Trophoblast cell (in vitro differentiated cells and primary cell): ENCODE measurements around the gene PLCD1.
A peak's percentile ranks its signal among the peaks of the same experiment; 100 is the strongest.
"Not testable (repeated sequence)": the region's sequence is repeated elsewhere in the genome, so short reads cannot be mapped to it uniquely, and the experiment has no call there.

ENCODE experiments used
- DNase-seq, 2 donors: peaks; one replicate each; pipeline ENCODE4 v3.0.0-alpha.2; 2016
- H2AFZ ChIP-seq: 2 replicates; pipeline ENCODE4 v1.6.1; 2013; ENCODE audit warnings: low read length, moderate library complexity, mild to moderate bottlenecking; ENCODE audit not compliant: insufficient read depth, poor library complexity
- H2AK5ac ChIP-seq: 2 replicates; pipeline ENCODE4 v1.6.1; 2013; ENCODE audit warnings: mild to moderate bottlenecking, low read length
- H2BK120ac ChIP-seq: 2 replicates; pipeline ENCODE4 v1.6.1; 2013; ENCODE audit warnings: low read length, mild to moderate bottlenecking, moderate library complexity; ENCODE audit not compliant: insufficient read depth, poor library complexity
- H2BK12ac ChIP-seq: 2 replicates; pipeline ENCODE4 v1.6.1; 2013; ENCODE audit warnings: mild to moderate bottlenecking, low read length, moderate library complexity
- H2BK5ac ChIP-seq: 2 replicates; pipeline ENCODE4 v1.6.1; 2013; ENCODE audit warnings: low read length, low read depth, moderate library complexity, mild to moderate bottlenecking; ENCODE audit not compliant: poor library complexity
- H3K14ac ChIP-seq: 2 replicates; pipeline ENCODE4 v1.6.1; 2013; ENCODE audit warnings: mild to moderate bottlenecking, low read length
- H3K18ac ChIP-seq: 2 replicates; pipeline ENCODE4 v1.6.1; 2013; ENCODE audit warnings: mild to moderate bottlenecking, low read length
- H3K23ac ChIP-seq: 2 replicates; pipeline ENCODE4 v1.6.1; 2013; ENCODE audit warnings: low read length
- H3K27ac ChIP-seq: 2 replicates; pipeline ENCODE4 v1.5.1; 2013; ENCODE audit warnings: low read depth, mild to moderate bottlenecking, inconsistent platforms, low read length, moderate library complexity
- H3K27me3 ChIP-seq: 2 replicates; pipeline ENCODE4 v1.6.1; 2013; ENCODE audit warnings: inconsistent platforms, mild to moderate bottlenecking, low read length, moderate library complexity; ENCODE audit not compliant: insufficient read depth
- H3K36me3 ChIP-seq, 2 experiments: 1 replicate in 1 of 2; 2 replicates in 1 of 2; pipeline ENCODE4 v1.6.1; 2013; ENCODE audit warnings: low read length in 2 of 2, mild to moderate bottlenecking in 2 of 2, moderate library complexity in 1 of 2; ENCODE audit not compliant: insufficient read depth in 2 of 2, control insufficient read depth in 1 of 2
- H3K4ac ChIP-seq: 2 replicates; pipeline ENCODE4 v1.6.1; 2013; ENCODE audit warnings: low read depth, mild to moderate bottlenecking, low read length, moderate library complexity
- H3K4me1 ChIP-seq, 2 experiments: 1 replicate in 1 of 2; 2 replicates in 1 of 2; pipeline ENCODE4 v1.6.1; 2013; ENCODE audit warnings: low read length in 2 of 2, mild to moderate bottlenecking in 2 of 2, moderate library complexity in 1 of 2; ENCODE audit not compliant: insufficient read depth in 2 of 2, control insufficient read depth in 1 of 2
- H3K4me2 ChIP-seq: 2 replicates; pipeline ENCODE4 v1.6.1; 2013; ENCODE audit warnings: inconsistent platforms, mild to moderate bottlenecking, low read length, moderate library complexity
- H3K4me3 ChIP-seq: 2 replicates; pipeline ENCODE4 v1.5.1; 2013; ENCODE audit warnings: mild to moderate bottlenecking, low read depth, low read length, inconsistent platforms
- H3K79me1 ChIP-seq: one replicate; pipeline ENCODE4 v1.6.1; 2013; ENCODE audit warnings: low read length
- H3K79me2 ChIP-seq: 2 replicates; pipeline ENCODE4 v1.6.1; 2013; ENCODE audit warnings: low read length, mild to moderate bottlenecking; ENCODE audit not compliant: control insufficient read depth, insufficient read depth, poor library complexity
- H3K9ac ChIP-seq: 2 replicates; pipeline ENCODE4 v1.6.1; 2013; ENCODE audit warnings: mild to moderate bottlenecking, low read length
- H3K9me3 ChIP-seq: 2 replicates; pipeline ENCODE4 v1.6.1; 2013; ENCODE audit warnings: low read depth, mild to moderate bottlenecking, control low read depth, inconsistent platforms, low read length; ENCODE audit not compliant: insufficient read depth
- H4K12ac ChIP-seq: 2 replicates; pipeline ENCODE4 v1.6.1; 2013; ENCODE audit warnings: low read depth, mild to moderate bottlenecking, low read length, moderate library complexity
- H4K8ac ChIP-seq: 2 replicates; pipeline ENCODE4 v1.6.1; 2013; ENCODE audit warnings: low read depth, mild to moderate bottlenecking, low read length, moderate library complexity
- H4K91ac ChIP-seq: one replicate; pipeline ENCODE4 v1.6.1; 2013; ENCODE audit warnings: low read depth, mild to moderate bottlenecking, low read length, moderate library complexity
- WGBS: extraction: QIAGEN DNeasy Blood & Tissue Kit; methylation state at CpG from one replicate; pipeline ENCODE4 v1.1.7; 2013; ENCODE audit warnings: missing lambda C conversion rate; ENCODE audit not compliant: insufficient read length, insufficient coverage; ENCODE audit errors: extremely low coverage; 5-methylcytosine and 5-hydroxymethylcytosine counted together

Gene PLCD1

GRCh38 chr3:38038447-38038911 lies 9.0 kb upstream of the PLCD1 start:
- H3K4ac ChIP-seq = no peak overlapping the region
- H4K12ac ChIP-seq = no peak overlapping the region

GRCh38 chr3:38036906-38037305 lies 7.5 kb upstream of the PLCD1 start:
- Histone ChIP-seq H4K8ac (no peak overlapping the region), H3K27ac (no peak overlapping the region), H3K9me3 (no peaks in the 10 kb centered on the region), H3K23ac (no peak overlapping the region), H2BK12ac (no peak overlapping the region), H3K79me2 (no peaks in the 10 kb centered on the region), H3K79me1 (no peaks in the 10 kb centered on the region), H2AK5ac (no peak overlapping the region), H3K4ac (no peak overlapping the region), H3K18ac (no peak overlapping the region), H3K4me2 (no peak overlapping the region), H4K91ac (no peak overlapping the region), H2BK5ac (no peak overlapping the region), H3K27me3 (peaks cover 6% of the 10 kb centered on the region), H3K14ac (no peak overlapping the region), H2AFZ (no peak overlapping the region), H3K4me3 (no peak overlapping the region), H3K36me3 (no peaks in the 10 kb centered on the region), H4K12ac (no peak overlapping the region), H3K4me1 (peaks cover 7 to 8% of the 10 kb centered on the region in 2 experiments), H3K9ac (no peak overlapping the region), H2BK120ac (no peak overlapping the region)
- WGBS = no CpG with 5 or more reads among the region's 3 CpGs
- no peak for DNase-seq

More at GRCh38 chr3:38038447-38038911, 9.0 kb upstream of the PLCD1 start:
- peaks cover 7 to 8% of the 10 kb centered on the region in 2 experiments for H3K4me1 ChIP-seq
- no peaks in the 10 kb centered on the region for H3K79me1 ChIP-seq
- H3K4me3 ChIP-seq = no peak overlapping the region
- WGBS = no CpG with 5 or more reads among the region's 5 CpGs
- H2BK12ac ChIP-seq = no peak overlapping the region
- H3K36me3 ChIP-seq = no peaks in the 10 kb centered on the region
- no peak overlapping the region for H4K91ac ChIP-seq
- H3K27me3 ChIP-seq = peaks cover 6% of the 10 kb centered on the region
- no peak overlapping the region for H2AK5ac ChIP-seq
- H3K18ac ChIP-seq = no peak overlapping the region
- H3K4me2 ChIP-seq = no peak overlapping the region
- no peak overlapping the region for H2AFZ ChIP-seq
- H3K23ac ChIP-seq = no peak overlapping the region
- H4K8ac ChIP-seq = peak overlapping the region; percentile 17
- H2BK5ac ChIP-seq = no peak overlapping the region
- no peak overlapping the region for H3K14ac ChIP-seq
- H3K27ac ChIP-seq = no peak overlapping the region
- H3K9me3 ChIP-seq = no peaks in the 10 kb centered on the region
- H3K9ac ChIP-seq = no peak overlapping the region
- no peak overlapping the region for H2BK120ac ChIP-seq
- DNase-seq = no peak
- no peaks in the 10 kb centered on the region for H3K79me2 ChIP-seq

GRCh38 chr3:38036286-38036685 lies 6.8 kb upstream of the PLCD1 start:
- Histone ChIP-seq H4K8ac (no peak overlapping the region), H3K4me1 (peaks cover 7 to 8% of the 10 kb centered on the region in 2 experiments), H2AK5ac (no peak overlapping the region), H3K9me3 (no peaks in the 10 kb centered on the region), H3K27ac (no peak overlapping the region), H2BK120ac (no peak overlapping the region), H2AFZ (no peak overlapping the region), H3K14ac (no peak overlapping the region), H3K18ac (no peak overlapping the region), H3K4me3 (no peak overlapping the region), H3K36me3 (no peaks in the 10 kb centered on the region), H3K4me2 (no peak overlapping the region), H3K23ac (no peak overlapping the region), H3K79me2 (no peaks in the 10 kb centered on the region), H3K4ac (no peak overlapping the region), H2BK5ac (no peak overlapping the region), H2BK12ac (no peak overlapping the region), H3K9ac (no peak overlapping the region), H3K79me1 (no peaks in the 10 kb centered on the region), H3K27me3 (peaks cover 6% of the 10 kb centered on the region), H4K91ac (no peak overlapping the region), H4K12ac (no peak overlapping the region)
- WGBS = no CpG with 5 or more reads among the region's 5 CpGs
- no peak for DNase-seq

GRCh38 chr3:38034335-38034734 lies 4.9 kb upstream of the PLCD1 start:
- not testable (repeated sequence) for H3K27ac ChIP-seq, H4K91ac ChIP-seq, H3K14ac ChIP-seq, H4K12ac ChIP-seq, H3K4me2 ChIP-seq, DNase-seq, H3K9ac ChIP-seq, H2AFZ ChIP-seq, H3K27me3 ChIP-seq, H2BK12ac ChIP-seq, H2BK120ac ChIP-seq, H3K36me3 ChIP-seq, H3K4me3 ChIP-seq, H4K8ac ChIP-seq, H3K23ac ChIP-seq, H3K79me1 ChIP-seq, H3K18ac ChIP-seq, H3K9me3 ChIP-seq, H3K79me2 ChIP-seq, H2AK5ac ChIP-seq, H2BK5ac ChIP-seq, H3K4ac ChIP-seq
- peaks cover 17 to 19% of the 10 kb centered on the region in 2 experiments for H3K4me1 ChIP-seq
- no CpG with 5 or more reads among the region's 9 CpGs for whole genome bisulfite sequencing
